HG03045 (cell line): ENCODE measurements around the gene ITGAV.

ENCODE experiments used
- ATAC-seq: cut with Tn5 transposase; IDR thresholded peaks from one replicate; pipeline ENCODE4 v1.9.1; 2021; ENCODE audit warnings: mild to moderate bottlenecking, moderate library complexity; ENCODE audit not compliant: unreplicated experiment

ITGAV gene

DNA sequence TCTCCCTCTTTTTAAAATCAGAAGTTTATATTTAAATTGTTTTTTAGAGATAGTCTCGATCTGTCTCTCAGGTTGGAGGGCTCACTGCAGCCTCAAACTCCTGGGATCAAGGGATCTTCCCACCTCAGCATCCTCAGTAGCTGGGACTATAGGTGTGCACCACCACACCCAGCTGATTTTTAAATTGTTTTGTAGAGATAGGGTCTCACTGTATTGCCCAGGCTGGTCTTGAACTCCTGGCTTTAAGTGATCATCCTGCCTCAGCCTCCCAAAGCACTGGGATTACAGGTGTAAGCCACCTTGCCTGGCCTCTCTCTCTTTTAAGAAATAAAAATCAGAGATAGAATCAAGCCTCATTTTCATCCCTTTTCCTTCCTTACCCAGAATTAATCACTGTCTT lies 126.1 kb downstream of the ITGAV start:
- ATAC-seq = no peak

GRCh38 chr2:186716899-186717298 lies 127.0 kb downstream of the ITGAV start:
- ATAC-seq = no peak

- no peak for ATAC-seq
Measured at GRCh38 chr2:186717320-186718007, 127.6 kb downstream of the ITGAV start.

DNA sequence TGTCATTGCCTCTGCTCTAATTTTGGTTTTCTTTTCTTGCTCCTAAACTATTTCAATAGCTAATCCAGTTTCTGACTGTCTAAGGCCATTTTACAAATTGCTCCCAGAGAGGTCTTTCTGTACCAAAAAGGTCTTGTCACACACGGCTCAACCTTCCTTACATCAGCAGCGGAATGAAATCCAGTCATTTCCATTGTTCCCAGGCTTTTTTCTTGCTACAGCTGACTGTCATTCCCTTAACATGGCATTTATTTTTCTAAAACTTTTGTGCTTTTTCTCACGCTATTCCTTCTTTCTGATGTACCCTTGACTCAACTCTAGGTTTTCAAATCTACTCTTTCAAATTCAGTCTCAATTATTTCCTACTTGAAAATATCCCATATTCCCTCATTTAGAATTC lies 128.3 kb downstream of the ITGAV start:
- ATAC-seq = no peak

DNA sequence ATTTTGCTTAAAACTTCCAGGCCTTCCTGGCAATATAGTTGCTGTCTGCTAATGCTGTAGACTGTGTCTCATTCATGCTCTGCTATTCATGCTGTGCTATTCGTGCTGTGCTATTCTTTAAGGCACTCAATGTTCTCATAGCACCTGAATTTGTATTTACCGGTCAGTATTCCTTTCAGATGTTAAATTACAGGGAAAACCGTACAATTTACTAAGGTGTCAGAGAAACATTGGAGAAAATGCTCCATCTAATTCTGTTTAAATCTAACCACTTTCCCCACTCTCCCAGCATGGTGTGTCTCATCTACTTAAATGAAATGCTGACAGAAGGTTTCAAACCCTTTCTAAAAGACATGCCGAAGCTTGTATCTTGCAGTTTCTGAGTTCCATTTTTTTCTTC lies 129.0 kb downstream of the ITGAV start:
- ATAC-seq = no peak

- no peak for ATAC-seq
Measured at GRCh38 chr2:186721956-186722355, 132.1 kb downstream of the ITGAV start.

- no peak for ATAC-seq
Measured at GRCh38 chr2:186724736-186725135, 134.9 kb downstream of the ITGAV start.

- no peak for ATAC-seq
Measured at GRCh38 chr2:186725783-186726182, 135.9 kb downstream of the ITGAV start.

DNA sequence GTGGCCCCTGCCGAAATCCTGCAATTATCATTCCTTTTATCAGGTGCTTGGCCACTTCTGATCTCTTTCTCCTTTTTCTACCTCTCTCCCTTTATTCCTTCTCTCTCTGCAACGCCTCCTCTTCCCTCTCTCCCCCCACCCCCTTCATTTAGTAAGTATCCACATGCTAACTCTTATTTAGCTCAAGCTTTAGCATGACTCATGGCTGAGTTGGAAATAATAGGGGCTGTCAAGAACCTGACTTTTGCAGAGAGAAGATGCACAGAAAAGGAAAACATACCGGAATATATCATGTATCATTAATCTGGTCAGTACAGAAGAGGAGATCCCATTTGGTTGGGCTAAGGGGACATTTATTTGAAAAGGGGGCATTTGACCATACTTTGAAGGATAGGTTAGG lies 137.1 kb downstream of the ITGAV start:
- no peak for ATAC-seq

- ATAC-seq = no peak
Measured at GRCh38 chr2:186728631-186729030, 138.8 kb downstream of the ITGAV start.
